G401.6 (cell line): ENCODE results near the gene CCDC85A.

Experiments
- FAIRE-seq: peaks from 2 replicates; lab custom pipeline; 2012; peaks lifted over from hg19 to GRCh38; lab: Jason Lieb, UNC

Gene CCDC85A

GRCh38 chr2:56240210-56240609 is 56.4 kb downstream of the CCDC85A start:
- FAIRE-seq: no peak

DNA sequence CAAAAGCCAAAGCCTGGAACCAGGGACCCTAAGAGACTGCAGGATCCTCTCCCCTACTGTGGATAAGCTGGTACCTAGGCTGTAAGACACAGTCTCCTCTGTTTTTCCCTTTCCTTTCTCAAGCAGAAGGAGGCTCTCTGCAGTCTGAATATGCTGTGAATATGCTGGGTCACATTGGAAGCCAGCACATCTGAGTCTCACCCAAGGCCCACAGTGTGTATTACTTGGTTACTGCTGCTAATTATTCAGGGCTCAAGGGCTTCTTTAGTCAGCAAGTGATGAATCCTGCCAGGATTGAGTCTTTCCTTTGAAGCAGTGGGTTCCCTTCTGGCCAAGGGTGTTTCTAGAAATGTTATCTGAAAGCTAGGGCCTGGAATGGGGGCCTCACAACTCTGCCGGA is 60.7 kb downstream of the CCDC85A start:
- no peak for FAIRE-seq

DNA sequence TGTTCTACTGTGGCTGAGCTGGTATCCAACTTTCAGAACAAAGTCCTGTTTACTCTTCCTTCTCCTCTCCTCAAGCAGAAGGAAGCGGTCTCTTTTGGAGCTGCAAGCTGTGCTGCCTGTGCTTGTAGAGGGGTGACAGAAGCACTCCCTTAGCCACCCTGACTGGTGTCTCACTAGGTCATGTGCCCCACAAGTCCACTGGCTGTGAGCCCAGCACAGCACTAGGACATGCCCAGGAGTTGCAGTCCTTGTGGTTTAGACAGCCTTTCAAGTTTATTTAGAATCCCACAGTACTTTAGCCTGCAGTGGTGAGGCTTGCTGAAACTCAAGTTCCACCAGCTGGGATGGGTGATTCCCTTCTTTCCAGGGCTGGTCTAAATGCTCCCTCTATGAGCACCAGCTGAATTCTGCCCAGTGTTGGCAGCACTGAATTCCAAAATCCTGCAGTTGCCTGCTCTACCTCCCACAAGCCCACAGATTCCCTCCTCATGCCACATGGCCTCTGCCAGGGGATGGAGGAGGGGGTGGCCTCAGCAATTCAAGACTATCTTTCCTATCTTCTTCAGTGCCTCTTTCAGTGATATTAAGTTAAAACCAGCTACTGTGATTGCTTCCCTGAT is 61.2 kb downstream of the CCDC85A start:
- no peak for FAIRE-seq

DNA sequence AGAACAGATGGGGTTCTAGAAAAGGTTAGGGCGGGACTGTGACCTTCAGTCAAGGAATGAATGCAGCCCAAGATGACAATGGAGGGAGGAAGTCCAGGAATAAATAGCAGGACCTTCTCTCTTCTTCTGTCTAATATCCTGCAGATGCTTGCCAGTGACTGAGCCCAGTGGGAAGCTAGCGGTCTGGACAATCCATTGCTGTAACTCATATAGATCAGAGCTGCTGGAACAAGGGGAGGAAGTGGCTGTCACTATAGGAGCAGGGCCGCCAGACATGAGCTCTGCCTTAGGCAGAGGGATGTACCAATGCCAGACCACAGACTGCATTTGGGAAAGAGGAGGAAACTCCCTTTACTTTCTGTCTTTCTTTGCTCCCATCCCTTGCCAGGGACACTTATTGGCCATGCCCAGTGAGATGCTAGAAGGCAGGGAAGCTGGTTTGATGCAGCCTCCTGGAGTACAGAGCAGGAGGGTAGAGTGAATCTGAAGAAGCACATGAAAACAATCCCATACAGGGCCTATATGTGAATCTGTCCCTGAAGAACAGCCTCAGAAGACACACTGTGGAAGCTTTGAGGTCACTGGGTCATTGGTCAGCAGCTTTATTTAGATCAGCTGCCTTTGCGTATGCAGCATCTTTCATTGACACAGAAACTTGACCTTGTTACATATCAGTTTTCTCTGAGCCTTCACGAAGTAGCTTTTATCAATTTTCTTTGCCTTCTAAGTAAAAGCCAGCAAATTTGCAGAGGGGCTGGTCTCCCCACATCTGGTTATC is 65.4 kb downstream of the CCDC85A start:
- FAIRE-seq: no peak

GRCh38 chr2:56250153-56250729 is 66.5 kb downstream of the CCDC85A start:
- FAIRE-seq: no peak

- no peak for FAIRE-seq
These were observed 76.6 kb downstream of the CCDC85A start for GRCh38 chr2:56260415-56260814.

DNA sequence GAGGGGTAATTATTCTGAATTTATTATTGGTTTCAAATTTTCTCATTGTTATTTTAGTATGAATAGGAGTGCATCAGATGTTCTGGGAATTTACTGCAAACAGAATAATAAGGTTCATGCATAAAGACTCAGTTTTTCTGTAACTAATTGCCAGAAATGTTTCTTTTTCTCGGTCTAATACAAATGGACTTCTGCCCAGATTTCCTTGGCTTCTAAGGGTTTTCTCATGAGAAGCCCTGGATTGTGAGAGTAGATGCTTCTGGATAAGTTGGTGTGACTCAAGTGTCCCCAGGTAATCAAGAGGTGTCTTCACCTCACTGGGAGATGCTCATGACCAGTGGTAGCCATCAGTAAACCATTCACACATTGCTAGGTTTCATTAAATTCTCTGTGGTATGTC is 78.5 kb downstream of the CCDC85A start:
- no peak for FAIRE-seq

- no peak for FAIRE-seq
These were observed 80.1 kb downstream of the CCDC85A start for GRCh38 chr2:56263876-56264275.

- FAIRE-seq: no peak
These were observed 83.1 kb downstream of the CCDC85A start for GRCh38 chr2:56266761-56267414.

- FAIRE-seq: no peak
These were observed 83.6 kb downstream of the CCDC85A start for GRCh38 chr2:56267415-56267788.

- FAIRE-seq: no peak
These were observed 85.1 kb downstream of the CCDC85A start for GRCh38 chr2:56268856-56269255.

- no peak for FAIRE-seq
These were observed 87.5 kb downstream of the CCDC85A start for GRCh38 chr2:56271275-56271674.

DNA sequence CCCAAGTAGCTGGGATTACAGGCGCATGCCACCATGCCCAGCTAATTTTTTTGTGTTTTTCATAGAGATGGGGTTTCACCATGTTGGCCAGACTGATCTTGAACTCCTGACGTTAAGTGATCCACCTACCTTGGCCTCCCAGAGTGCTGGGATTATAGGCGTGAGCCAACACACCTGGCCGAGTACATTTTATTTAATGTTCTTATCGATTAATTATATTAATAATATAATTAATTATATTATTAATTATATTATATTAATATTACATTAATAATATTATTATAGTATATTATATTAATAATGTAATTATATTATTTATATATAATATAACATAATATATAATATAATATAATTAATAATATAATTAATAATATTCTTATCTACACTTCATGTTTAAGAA is 101.4 kb downstream of the CCDC85A start:
- peak; percentile 96 for FAIRE-seq

- no peak for FAIRE-seq
These were observed 103.1 kb downstream of the CCDC85A start for GRCh38 chr2:56286936-56287335.

DNA sequence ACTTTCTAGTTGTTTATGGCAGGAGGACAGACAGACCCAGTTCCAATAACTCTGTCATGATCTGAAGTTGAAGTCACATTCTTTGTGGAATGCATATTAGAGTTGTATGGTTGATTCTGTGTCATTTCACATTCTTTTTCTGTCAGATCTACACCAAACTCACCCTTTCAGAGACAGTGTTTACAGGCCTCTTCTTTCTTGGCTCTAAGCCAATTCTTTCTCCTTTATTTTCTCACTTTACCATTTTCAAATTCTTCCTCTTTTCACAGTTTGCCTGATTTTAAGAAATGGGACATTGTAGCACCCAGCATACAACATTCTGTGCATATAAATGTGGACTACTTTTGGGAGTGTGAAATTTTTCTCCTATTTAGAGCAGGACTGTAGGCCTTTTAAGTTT is 103.7 kb downstream of the CCDC85A start:
- no peak for FAIRE-seq

- FAIRE-seq: no peak
These were observed 104.2 kb downstream of the CCDC85A start for GRCh38 chr2:56287974-56288373.

GRCh38 chr2:56288838-56289580 is 105.2 kb downstream of the CCDC85A start:
- no peak for FAIRE-seq

- no peak for FAIRE-seq
These were observed 107.9 kb downstream of the CCDC85A start for GRCh38 chr2:56291711-56292110.

- FAIRE-seq: no peak
These were observed 109.2 kb downstream of the CCDC85A start for GRCh38 chr2:56292951-56293350.

- FAIRE-seq: no peak
These were observed 111.9 kb downstream of the CCDC85A start for GRCh38 chr2:56295666-56296065.

DNA sequence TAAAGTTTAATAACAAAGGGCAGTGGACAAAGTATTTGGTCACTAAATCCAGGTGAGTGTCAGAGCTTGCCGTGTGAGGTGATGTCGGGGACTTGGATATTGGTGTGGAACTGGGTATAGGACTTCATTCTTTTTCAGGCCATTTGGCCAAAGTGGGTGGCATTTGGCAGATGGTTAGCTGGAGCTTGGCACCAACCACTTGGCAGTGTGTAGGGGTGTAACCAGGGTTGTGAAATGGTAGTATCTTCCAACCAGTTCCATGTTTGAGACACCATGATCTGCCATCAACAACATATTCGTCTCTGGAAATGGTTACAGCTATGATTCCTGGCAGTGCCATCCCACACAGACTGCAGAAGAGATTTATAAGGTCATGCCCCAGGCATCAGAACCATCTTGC is 113.9 kb downstream of the CCDC85A start:
- no peak for FAIRE-seq

- no peak for FAIRE-seq
These were observed 115.4 kb downstream of the CCDC85A start for GRCh38 chr2:56299171-56299691.
